GM06990 (cell line): ENCODE results near the gene GPC6.

Source experiments
- DNase-seq: peaks from one replicate; pipeline ENCODE4 v3.0.0-alpha.2; 2011; ENCODE audit not compliant: insufficient read length; ENCODE audit errors: extremely low read depth
- H3K27me3 ChIP-seq: replicated peaks from 2 replicates; pipeline ENCODE4 v1.6.0; 2011; ENCODE audit warnings: low read length; ENCODE audit not compliant: control insufficient read depth, insufficient read depth
- H3K36me3 ChIP-seq: 2 replicates; pipeline ENCODE4 v1.5.1; 2011; ENCODE audit warnings: low read length; ENCODE audit not compliant: control insufficient read depth, insufficient read depth
- H3K4me3 ChIP-seq: replicated peaks from 2 replicates; pipeline ENCODE4 v1.5.1; 2011; ENCODE audit warnings: low read depth, mild to moderate bottlenecking, control low read depth, low read length
- TF ChIP-seq, protein P1 (sequence below): IDR thresholded peaks from 2 replicates; pipeline ENCODE4 v1.5.1; 2011; ENCODE audit warnings: low read length, control low read depth, mild to moderate bottlenecking, inconsistent platforms; ENCODE audit not compliant: insufficient read depth, poor library complexity, severe bottlenecking

GPC6 gene

DNA sequence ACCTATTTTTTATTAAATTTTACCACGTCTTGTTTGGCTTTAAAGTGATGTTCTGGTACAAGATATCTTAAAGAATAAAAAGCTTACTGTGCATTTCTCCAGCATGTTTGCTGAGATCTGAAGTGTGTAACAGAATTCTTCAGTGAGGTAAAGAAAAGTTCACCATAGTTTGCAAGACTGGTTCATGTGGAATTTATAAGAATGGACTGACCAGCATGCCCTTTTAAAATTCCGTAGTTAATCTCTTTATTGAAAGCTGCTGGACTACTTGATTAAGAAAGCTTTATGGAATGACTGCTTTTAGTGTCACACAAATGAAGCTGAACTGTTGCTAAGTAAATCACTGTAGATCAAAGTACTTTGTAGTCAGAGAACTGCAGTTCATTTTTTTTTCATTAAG lies 119.2 kb downstream of the GPC6 start:
- no peaks in the 10 kb centered on the region for H3K27me3 ChIP-seq
- no peaks in the 10 kb centered on the region for H3K36me3 ChIP-seq
- DNase-seq: no peak
- no peak overlapping the region for H3K4me3 ChIP-seq
- TF ChIP-seq, protein P1, sequence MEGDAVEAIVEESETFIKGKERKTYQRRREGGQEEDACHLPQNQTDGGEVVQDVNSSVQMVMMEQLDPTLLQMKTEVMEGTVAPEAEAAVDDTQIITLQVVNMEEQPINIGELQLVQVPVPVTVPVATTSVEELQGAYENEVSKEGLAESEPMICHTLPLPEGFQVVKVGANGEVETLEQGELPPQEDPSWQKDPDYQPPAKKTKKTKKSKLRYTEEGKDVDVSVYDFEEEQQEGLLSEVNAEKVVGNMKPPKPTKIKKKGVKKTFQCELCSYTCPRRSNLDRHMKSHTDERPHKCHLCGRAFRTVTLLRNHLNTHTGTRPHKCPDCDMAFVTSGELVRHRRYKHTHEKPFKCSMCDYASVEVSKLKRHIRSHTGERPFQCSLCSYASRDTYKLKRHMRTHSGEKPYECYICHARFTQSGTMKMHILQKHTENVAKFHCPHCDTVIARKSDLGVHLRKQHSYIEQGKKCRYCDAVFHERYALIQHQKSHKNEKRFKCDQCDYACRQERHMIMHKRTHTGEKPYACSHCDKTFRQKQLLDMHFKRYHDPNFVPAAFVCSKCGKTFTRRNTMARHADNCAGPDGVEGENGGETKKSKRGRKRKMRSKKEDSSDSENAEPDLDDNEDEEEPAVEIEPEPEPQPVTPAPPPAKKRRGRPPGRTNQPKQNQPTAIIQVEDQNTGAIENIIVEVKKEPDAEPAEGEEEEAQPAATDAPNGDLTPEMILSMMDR: no peak

DNA sequence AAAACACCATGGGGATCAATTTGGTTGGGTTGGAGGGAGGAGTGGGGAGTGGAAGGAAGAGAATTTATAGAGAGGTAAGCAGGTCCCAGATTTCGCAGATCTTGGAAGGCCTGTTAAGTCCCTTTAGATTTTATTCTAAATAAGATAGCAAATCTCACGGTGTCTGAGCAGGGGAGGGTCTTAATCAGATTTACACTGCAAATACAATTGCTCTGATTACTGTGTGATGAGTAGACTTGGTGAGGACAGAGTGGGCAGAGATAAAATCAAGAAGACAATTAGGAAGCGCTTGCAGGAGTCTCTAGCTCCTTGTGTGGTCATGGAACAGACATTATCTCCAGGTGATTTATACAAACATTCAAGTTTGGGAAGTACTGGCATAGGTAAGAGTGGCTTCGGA lies 126.0 kb downstream of the GPC6 start:
- DNase-seq: no peak
- Histone ChIP-seq H3K36me3 (no peaks in the 10 kb centered on the region), H3K27me3 (no peaks in the 10 kb centered on the region), H3K4me3 (no peak overlapping the region)
- TF ChIP-seq, protein P1: no peak

DNA sequence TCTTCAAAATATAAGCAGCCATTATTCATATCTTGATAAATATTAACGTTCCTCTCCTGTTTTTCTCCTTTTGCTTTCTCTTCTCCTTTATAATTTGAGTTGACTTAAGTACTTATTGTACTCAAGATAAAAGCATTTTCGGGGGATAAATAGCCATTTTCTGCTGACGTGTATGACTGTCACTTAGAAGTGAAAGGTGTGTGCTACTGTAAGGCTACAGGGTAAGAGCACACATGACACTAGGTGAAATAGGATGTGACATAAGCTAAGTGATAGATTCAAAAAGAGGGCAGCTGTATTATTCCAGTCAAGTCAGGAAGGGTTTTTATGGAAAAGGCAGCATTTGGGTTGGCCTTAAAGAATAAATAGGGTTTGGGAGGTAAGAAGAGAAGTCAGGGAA lies 128.5 kb downstream of the GPC6 start:
- DNase-seq: no peak
- Histone ChIP-seq H3K27me3 (no peaks in the 10 kb centered on the region), H3K36me3 (no peaks in the 10 kb centered on the region), H3K4me3 (no peak overlapping the region)
- TF ChIP-seq, protein P1: no peak

DNA sequence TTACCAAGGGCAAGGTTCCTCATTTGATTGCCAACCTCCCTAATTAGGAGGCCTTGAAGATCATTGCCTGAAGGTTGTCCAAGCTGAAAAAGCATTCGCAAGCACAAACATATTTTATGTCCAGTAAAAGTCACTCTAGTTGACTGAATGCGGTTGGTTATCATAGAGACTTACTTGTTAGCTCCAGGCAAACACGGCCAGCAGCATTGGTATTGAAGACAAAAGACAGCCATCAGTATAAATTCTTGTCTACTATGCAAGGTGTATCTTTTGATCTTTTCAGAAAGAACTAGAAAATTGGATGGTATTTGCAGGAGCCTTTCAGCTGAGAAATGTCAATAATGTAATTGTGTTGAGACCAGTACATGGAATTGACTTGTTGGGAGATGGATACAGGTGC lies 129.9 kb downstream of the GPC6 start:
- Histone ChIP-seq H3K4me3 (no peak overlapping the region), H3K36me3 (no peaks in the 10 kb centered on the region), H3K27me3 (no peaks in the 10 kb centered on the region)
- TF ChIP-seq, protein P1: no peak
- DNase-seq: no peak

DNA sequence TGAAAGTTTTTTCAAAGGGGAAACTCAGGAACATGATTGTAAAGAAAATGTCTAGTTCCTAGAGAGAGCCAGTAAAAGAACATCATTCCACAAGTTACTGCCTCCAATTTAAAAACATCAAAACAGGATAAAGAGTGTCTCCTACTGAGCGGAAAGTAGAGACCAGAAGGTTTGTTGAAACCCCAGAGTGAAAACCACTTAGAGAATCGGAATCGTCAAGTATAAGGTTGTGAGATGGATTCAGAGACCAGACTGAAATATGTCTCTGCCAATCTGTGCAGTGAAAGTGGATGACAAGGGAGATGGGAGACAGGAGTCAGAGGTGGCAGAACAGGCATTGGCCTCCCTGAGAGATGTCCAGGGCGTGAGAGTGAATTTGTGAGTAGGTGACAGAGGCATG lies 133.4 kb downstream of the GPC6 start:
- TF ChIP-seq, protein P1: no peak
- H3K4me3 ChIP-seq: no peak overlapping the region
- no peaks in the 10 kb centered on the region for H3K27me3 ChIP-seq
- no peaks in the 10 kb centered on the region for H3K36me3 ChIP-seq
- DNase-seq: no peak

DNA sequence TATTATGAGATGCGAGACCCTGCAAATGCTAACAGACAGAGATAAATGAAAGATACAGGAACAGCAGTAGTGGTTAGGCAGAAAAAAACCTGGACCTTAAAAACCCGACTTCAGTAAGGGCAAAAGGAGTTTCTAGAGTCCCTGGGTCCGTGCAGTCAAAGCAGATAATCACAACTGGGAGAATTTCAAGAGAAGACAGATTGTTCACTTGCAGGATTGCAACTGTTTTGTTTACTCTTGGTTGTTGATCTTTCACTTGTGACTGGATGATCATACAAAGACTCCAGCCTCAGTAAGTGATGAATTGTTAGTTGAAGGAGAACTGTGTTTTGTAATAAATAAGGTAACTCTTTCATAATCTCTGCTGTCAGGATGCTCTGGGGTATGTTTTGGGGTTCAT lies 135.1 kb downstream of the GPC6 start:
- no peak for DNase-seq
- TF ChIP-seq, protein P1: no peak
- H3K27me3 ChIP-seq: no peaks in the 10 kb centered on the region
- H3K36me3 ChIP-seq: no peaks in the 10 kb centered on the region
- H3K4me3 ChIP-seq: no peak overlapping the region
